ENCODE measurements around the gene DLGAP4. TPM values are rescaled to one million over a fixed set of nuclear protein-coding genes. Genes with fewer than 3 reads are reported as not detected.
"Not testable (repeated sequence)": the region's sequence is repeated elsewhere in the genome, so short reads cannot be mapped to it uniquely, and the experiment has no call there.

DLGAP4 gene
- polyA plus RNA-seq, 1 of the 3 experiments (the other 2 are of a cell fraction): 31.2 TPM

DNA sequence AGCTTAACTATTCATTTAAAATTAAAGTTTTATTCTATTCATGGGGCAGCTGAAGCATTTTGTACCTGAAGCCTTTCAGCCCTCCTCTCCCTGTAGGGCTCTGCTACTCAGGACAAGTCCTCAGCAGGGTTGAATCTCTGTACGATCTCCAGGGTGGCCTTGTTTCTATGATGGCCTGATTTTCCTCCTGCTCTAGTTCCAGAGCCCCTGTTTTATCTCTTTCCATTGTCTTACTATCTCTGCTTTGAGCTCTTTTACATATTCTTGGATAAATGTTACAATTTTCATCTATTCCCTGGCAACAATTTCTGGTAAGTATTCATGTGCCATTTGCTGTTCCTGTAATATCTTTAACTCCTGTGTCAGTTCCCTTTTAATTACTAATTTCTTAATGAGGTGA is 215.4 kb downstream of the DLGAP4 start:
- peaks cover 23 to 58% of the 10 kb centered on the region in 2 experiments for H3K36me3 ChIP-seq (replicated peaks in 1 of 2; ENCODE audit: control insufficient read depth in 1 of 2, insufficient read depth in 2 of 2, low read length in 1 of 2)
- H3F3A ChIP-seq (replicated peaks; ENCODE audit: insufficient read depth): peaks cover 22% of the 10 kb centered on the region
- H3K79me2 ChIP-seq (ENCODE audit: insufficient read depth): peaks cover 78% of the 10 kb centered on the region
- WGBS (ENCODE audit: low lambda C conversion rate): 93% methylated on average over 1 of the region's 1 CpG
- H3K9ac ChIP-seq: no peak overlapping the region
- H3K4me2 ChIP-seq: no peak overlapping the region
- TF ChIP-seq ELF1 (IDR thresholded peaks at IDR 0.05) (no peak), NFIC (IDR thresholded peaks at IDR 0.05; ENCODE audit: borderline replicate concordance) (no peak), FOSL2 (IDR thresholded peaks at IDR 0.05; ENCODE audit: borderline replicate concordance, low read depth) (no peak), MEF2A (IDR thresholded peaks at IDR 0.05; ENCODE audit: borderline replicate concordance, low read depth) (no peak)
- TF ChIP-seq, protein P1, sequence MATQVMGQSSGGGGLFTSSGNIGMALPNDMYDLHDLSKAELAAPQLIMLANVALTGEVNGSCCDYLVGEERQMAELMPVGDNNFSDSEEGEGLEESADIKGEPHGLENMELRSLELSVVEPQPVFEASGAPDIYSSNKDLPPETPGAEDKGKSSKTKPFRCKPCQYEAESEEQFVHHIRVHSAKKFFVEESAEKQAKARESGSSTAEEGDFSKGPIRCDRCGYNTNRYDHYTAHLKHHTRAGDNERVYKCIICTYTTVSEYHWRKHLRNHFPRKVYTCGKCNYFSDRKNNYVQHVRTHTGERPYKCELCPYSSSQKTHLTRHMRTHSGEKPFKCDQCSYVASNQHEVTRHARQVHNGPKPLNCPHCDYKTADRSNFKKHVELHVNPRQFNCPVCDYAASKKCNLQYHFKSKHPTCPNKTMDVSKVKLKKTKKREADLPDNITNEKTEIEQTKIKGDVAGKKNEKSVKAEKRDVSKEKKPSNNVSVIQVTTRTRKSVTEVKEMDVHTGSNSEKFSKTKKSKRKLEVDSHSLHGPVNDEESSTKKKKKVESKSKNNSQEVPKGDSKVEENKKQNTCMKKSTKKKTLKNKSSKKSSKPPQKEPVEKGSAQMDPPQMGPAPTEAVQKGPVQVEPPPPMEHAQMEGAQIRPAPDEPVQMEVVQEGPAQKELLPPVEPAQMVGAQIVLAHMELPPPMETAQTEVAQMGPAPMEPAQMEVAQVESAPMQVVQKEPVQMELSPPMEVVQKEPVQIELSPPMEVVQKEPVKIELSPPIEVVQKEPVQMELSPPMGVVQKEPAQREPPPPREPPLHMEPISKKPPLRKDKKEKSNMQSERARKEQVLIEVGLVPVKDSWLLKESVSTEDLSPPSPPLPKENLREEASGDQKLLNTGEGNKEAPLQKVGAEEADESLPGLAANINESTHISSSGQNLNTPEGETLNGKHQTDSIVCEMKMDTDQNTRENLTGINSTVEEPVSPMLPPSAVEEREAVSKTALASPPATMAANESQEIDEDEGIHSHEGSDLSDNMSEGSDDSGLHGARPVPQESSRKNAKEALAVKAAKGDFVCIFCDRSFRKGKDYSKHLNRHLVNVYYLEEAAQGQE (IDR thresholded peaks at IDR 0.05; ENCODE audit: low read depth, low read length): no peak
- H3K9me2 ChIP-seq: no peaks in the 10 kb centered on the region
- ChIA-PET POLR2A (interaction anchor here (0.6 kb wide), 1 partner anchor 39 kb away, joined by 3 read pairs; no protein-coding TSS in a partner anchor), CTCF (interaction anchor here (1.0 to 2.0 kb wide), 2 partner anchors 59 to 82 kb away, joined by 3 to 4 read pairs; no protein-coding TSS in a partner anchor)
- H2AFZ ChIP-seq (ENCODE audit: low read depth): no peak overlapping the region
- no peaks in the 10 kb centered on the region for H3K27me3 ChIP-seq (ENCODE audit: insufficient read depth)
- H3K4me1 ChIP-seq (ENCODE audit: control insufficient read depth in 1 of 2, insufficient read depth in 2 of 2, low read depth in 1 of 2, low read length in 1 of 2): peaks cover 0 to 22% of the 10 kb centered on the region in 2 experiments; a peak in 2 of 4 replicates
- DNase-seq: no peak
- H3K9me3 ChIP-seq: no peaks in the 10 kb centered on the region
- H3K4me3 ChIP-seq (ENCODE audit: low read depth in 2 of 2, low read length in 1 of 2): no peak overlapping the region
- no peak overlapping the region for H3K27ac ChIP-seq (ENCODE audit: low read depth in 2 of 2, low read length in 1 of 2)
- peaks cover 51% of the 10 kb centered on the region for H4K20me1 ChIP-seq (ENCODE audit: insufficient read depth)

DNA sequence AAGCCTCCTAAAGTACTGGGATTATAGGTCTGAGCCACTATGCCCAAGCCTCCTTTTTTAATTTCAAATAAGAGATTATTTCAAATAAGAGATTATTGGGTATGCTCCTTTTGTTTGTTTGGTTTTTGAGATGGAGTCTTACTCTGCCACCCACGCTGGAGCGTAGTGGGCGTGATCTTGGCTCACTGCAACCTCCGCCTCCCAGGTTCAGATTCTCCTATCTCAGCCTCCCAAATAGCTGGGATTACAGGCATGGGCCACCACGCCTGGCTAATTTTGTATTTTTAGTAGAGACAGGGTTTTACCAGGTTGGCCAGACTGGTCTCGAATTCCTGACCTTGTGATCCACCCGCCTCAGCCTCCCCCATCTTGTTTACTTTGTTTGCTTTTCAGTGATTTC is 216.3 kb downstream of the DLGAP4 start:
- H3K79me2 ChIP-seq (ENCODE audit: insufficient read depth): peaks cover 69% of the 10 kb centered on the region
- peaks cover 32 to 64% of the 10 kb centered on the region in 2 experiments for H3K36me3 ChIP-seq (replicated peaks in 1 of 2; ENCODE audit: control insufficient read depth in 1 of 2, insufficient read depth in 2 of 2, low read length in 1 of 2)
- DNase-seq; CTCF ChIA-PET; H3K4me2 ChIP-seq; H3K9me3 ChIP-seq; H3K9me2 ChIP-seq; POLR2A ChIA-PET; H3K4me3 ChIP-seq (ENCODE audit: low read depth in 2 of 2, low read length in 1 of 2); H3K27ac ChIP-seq (ENCODE audit: low read depth in 2 of 2, low read length in 1 of 2); H3K27me3 ChIP-seq (ENCODE audit: insufficient read depth); H2AFZ ChIP-seq (ENCODE audit: low read depth); H3K9ac ChIP-seq: not testable (repeated sequence)
- H4K20me1 ChIP-seq (ENCODE audit: insufficient read depth): peaks cover 50% of the 10 kb centered on the region
- peaks cover 0 to 22% of the 10 kb centered on the region in 2 experiments; a peak in 2 of 4 replicates for H3K4me1 ChIP-seq (ENCODE audit: control insufficient read depth in 1 of 2, insufficient read depth in 2 of 2, low read depth in 1 of 2, low read length in 1 of 2)
- 98% methylated on average over 7 of the region's 7 CpGs for WGBS (ENCODE audit: low lambda C conversion rate)
- H3F3A ChIP-seq (replicated peaks; ENCODE audit: insufficient read depth): peaks cover 22% of the 10 kb centered on the region

GRCh38 chr20:36523341-36523740 is 217.2 kb downstream of the DLGAP4 start:
- no peak overlapping the region for H3K9ac ChIP-seq
- H2AFZ ChIP-seq (ENCODE audit: low read depth): no peak overlapping the region
- ChIA-PET POLR2A (no interaction called here), CTCF (no interaction called here)
- H3K4me2 ChIP-seq: no peak overlapping the region
- no peaks in the 10 kb centered on the region for H3K9me3 ChIP-seq
- H3K79me2 ChIP-seq (ENCODE audit: insufficient read depth): peaks cover 60% of the 10 kb centered on the region
- no peak for TF ChIP-seq EZH2phosphoT487 (IDR thresholded peaks at IDR 0.05; ENCODE audit: borderline replicate concordance, low read depth)
- TF ChIP-seq JUND (IDR thresholded peaks at IDR 0.05): no peak
- no peak for TF ChIP-seq FOXM1 (IDR thresholded peaks at IDR 0.05; ENCODE audit: low read depth)
- 90% methylated on average over 3 of the region's 3 CpGs for WGBS (ENCODE audit: low lambda C conversion rate)
- H3K36me3 ChIP-seq (replicated peaks in 1 of 2; ENCODE audit: control insufficient read depth in 1 of 2, insufficient read depth in 2 of 2, low read length in 1 of 2): peaks cover 41 to 58% of the 10 kb centered on the region in 2 experiments
- H3K27ac ChIP-seq (ENCODE audit: low read depth in 2 of 2, low read length in 1 of 2): no peak overlapping the region
- no peaks in the 10 kb centered on the region for H3K27me3 ChIP-seq (ENCODE audit: insufficient read depth)
- H3K4me3 ChIP-seq (ENCODE audit: low read depth in 2 of 2, low read length in 1 of 2): no peak overlapping the region
- no peak for DNase-seq
- peaks cover 0 to 22% of the 10 kb centered on the region in 2 experiments; a peak in 2 of 4 replicates for H3K4me1 ChIP-seq (ENCODE audit: control insufficient read depth in 1 of 2, insufficient read depth in 2 of 2, low read depth in 1 of 2, low read length in 1 of 2)
- peaks cover 21% of the 10 kb centered on the region for H3F3A ChIP-seq (replicated peaks; ENCODE audit: insufficient read depth)
- H4K20me1 ChIP-seq (ENCODE audit: insufficient read depth): peaks cover 46% of the 10 kb centered on the region
- no peaks in the 10 kb centered on the region for H3K9me2 ChIP-seq

Measured in SK-N-SH (cell line).